CD14-positive monocyte (primary cell): ENCODE results near the gene CTXN1. TPM values are rescaled to one million over a fixed set of nuclear protein-coding genes. Genes with fewer than 3 reads are reported as not detected.

Source experiments
- DNase-seq, 3 donors: peaks; one replicate each; pipeline ENCODE4 v3.0.0-alpha.2; 2011 to 2022
- H2AFZ ChIP-seq: 2 replicates; pipeline ENCODE4 v1.6.0; 2012; ENCODE audit warnings: mild to moderate bottlenecking, low read depth, low read length, inconsistent platforms; ENCODE audit not compliant: insufficient read depth, poor library complexity, severe bottlenecking
- H3K27ac ChIP-seq, 2 donors: 1 replicate in 1 of 2; 2 replicates in 1 of 2; pipeline ENCODE4 v1.5.1; 2012 to 2013; ENCODE audit warnings: low read length in 2 of 2, control low read depth in 1 of 2, inconsistent platforms in 1 of 2, low read depth in 1 of 2, mild to moderate bottlenecking in 1 of 2
- H3K27me3 ChIP-seq, 2 donors: one replicate each; pipeline versions ENCODE4 v1.6.0 to v1.6.1; 2011 to 2013; ENCODE audit warnings: low read length in 2 of 2; ENCODE audit not compliant: control insufficient read depth in 2 of 2, insufficient read depth in 2 of 2
- H3K36me3 ChIP-seq, 2 donors: replicated peaks in 1 of 2; 1 replicate in 1 of 2; 2 replicates in 1 of 2; pipeline versions ENCODE4 v1.5.1 to v1.6.1; 2012 to 2013; ENCODE audit warnings: low read length in 2 of 2, control low read depth in 1 of 2, inconsistent platforms in 1 of 2, mild to moderate bottlenecking in 1 of 2; ENCODE audit not compliant: insufficient read depth in 2 of 2, control insufficient read depth in 1 of 2
- H3K4me1 ChIP-seq, 2 donors: 1 replicate in 1 of 2; 2 replicates in 1 of 2; pipeline versions ENCODE4 v1.5.1 to v1.6.1; 2012 to 2013; ENCODE audit warnings: low read length in 2 of 2, control low read depth in 1 of 2, inconsistent platforms in 1 of 2, mild to moderate bottlenecking in 1 of 2, moderate library complexity in 1 of 2; ENCODE audit not compliant: insufficient read depth in 2 of 2, control insufficient read depth in 1 of 2
- H3K4me2 ChIP-seq: replicated peaks from 2 replicates; pipeline ENCODE3; 2012; ENCODE audit warnings: low read length, moderate library complexity, mild to moderate bottlenecking; ENCODE audit not compliant: poor library complexity, severe bottlenecking; ENCODE audit errors: extremely low read depth
- H3K4me3 ChIP-seq, 3 experiments: fragments of 200-600 bp in 1 of 3; sonication (generic) in 1 of 3; replicated peaks in 1 of 3; 1 replicate in 2 of 3; 2 replicates in 1 of 3; pipeline ENCODE4 v1.5.1; 2011 to 2013; ENCODE audit warnings: low read length in 3 of 3, mild to moderate bottlenecking in 3 of 3, control low read depth in 2 of 3, low read depth in 2 of 3, inconsistent platforms in 1 of 3, moderate library complexity in 1 of 3
- H3K79me2 ChIP-seq: 2 replicates; pipeline ENCODE4 v1.6.0; 2012; ENCODE audit warnings: mild to moderate bottlenecking, control low read depth, inconsistent platforms, low read length, moderate library complexity; ENCODE audit not compliant: insufficient read depth
- H3K9ac ChIP-seq: 2 replicates; pipeline ENCODE4 v1.6.0; 2017; ENCODE audit warnings: low read length, mild to moderate bottlenecking; ENCODE audit not compliant: insufficient read depth, poor library complexity, severe bottlenecking
- H3K9me3 ChIP-seq, 2 donors: replicated peaks in 1 of 2; 1 replicate in 1 of 2; 2 replicates in 1 of 2; pipeline versions ENCODE4 v1.5.1 to v1.6.1; 2012 to 2013; ENCODE audit warnings: low read length in 2 of 2, control low read depth in 1 of 2; ENCODE audit not compliant: control insufficient read depth in 1 of 2, insufficient read depth in 1 of 2
- H4K20me1 ChIP-seq: 2 replicates; pipeline ENCODE4 v1.6.0; 2012; ENCODE audit warnings: mild to moderate bottlenecking, low read length, control low read depth, moderate library complexity; ENCODE audit not compliant: insufficient read depth
- H3K27ac Mint-ChIP-seq, 7 donors: one replicate each; pipeline ENCODE4 v1.8.0; 2020; ENCODE audit warnings: mild to moderate bottlenecking in 7 of 7, mixed read lengths in 7 of 7, moderate library complexity in 6 of 7, inconsistent platforms in 2 of 7
- H3K27me3 Mint-ChIP-seq, 3 donors: one replicate each; pipeline ENCODE4 v1.8.0; 2021 to 2022; ENCODE audit warnings: low read depth in 3 of 3, mild to moderate bottlenecking in 3 of 3, mixed read lengths in 3 of 3, moderate library complexity in 3 of 3, inconsistent platforms in 1 of 3
- H3K36me3 Mint-ChIP-seq, 2 donors: one replicate each; pipeline ENCODE4 v1.8.0; 2020; ENCODE audit warnings: mixed read lengths in 2 of 2, inconsistent platforms in 1 of 2, mild to moderate bottlenecking in 1 of 2
- H3K4me1 Mint-ChIP-seq: one replicate; pipeline ENCODE4 v1.8.0; 2020; ENCODE audit warnings: mild to moderate bottlenecking, mixed read lengths
- H3K4me3 Mint-ChIP-seq, 2 donors: one replicate each; pipeline ENCODE4 v1.8.0; 2020; ENCODE audit warnings: mild to moderate bottlenecking in 2 of 2, mixed read lengths in 2 of 2, moderate library complexity in 1 of 2
- H3K9me3 Mint-ChIP-seq, 7 donors: one replicate each; pipeline ENCODE4 v1.8.0; 2020 to 2022; ENCODE audit warnings: mixed read lengths in 7 of 7, mild to moderate bottlenecking in 6 of 7, moderate library complexity in 6 of 7, inconsistent platforms in 2 of 7
- WGBS: methylation state at CpG from one replicate; pipeline ENCODE4 v1.1.5; 2013; ENCODE audit warnings: missing lambda C conversion rate; ENCODE audit not compliant: insufficient coverage; 5-methylcytosine and 5-hydroxymethylcytosine counted together
- intact Hi-C, 2 donors: fragments of 100-400 bp; cut with micrococcal nuclease; formaldehyde crosslinking; loops; one replicate each; pipeline versions ENCODE4 v1.15.0 to v1.15.1; 2023
- polyA plus RNA-seq, 3 donors: library from polyadenylated mRNA; depleted of rRNA in 1 of 3; unstranded in 2 of 3; stranded (reverse) in 1 of 3; fragments of 300-500 nt in 2 of 3; fragments of >200 nt in 1 of 3; fragmentation: Illumina TruSeq in 2 of 3; gene quantifications; 1 replicate in 2 of 3; 2 replicates in 1 of 3; pipeline ENCODE4 v1.2.3, GENCODE V29; 2012 to 2021
- TF ChIP-seq, protein P1 (sequence below): fragments of 200-600 bp; IDR thresholded peaks from one replicate; pipeline ENCODE4 v1.8.0; 2022; ENCODE audit warnings: antibody characterized with exemption, mild to moderate bottlenecking

CTXN1 gene
- polyA plus RNA-seq, 3 donors, result not detected

DNA sequence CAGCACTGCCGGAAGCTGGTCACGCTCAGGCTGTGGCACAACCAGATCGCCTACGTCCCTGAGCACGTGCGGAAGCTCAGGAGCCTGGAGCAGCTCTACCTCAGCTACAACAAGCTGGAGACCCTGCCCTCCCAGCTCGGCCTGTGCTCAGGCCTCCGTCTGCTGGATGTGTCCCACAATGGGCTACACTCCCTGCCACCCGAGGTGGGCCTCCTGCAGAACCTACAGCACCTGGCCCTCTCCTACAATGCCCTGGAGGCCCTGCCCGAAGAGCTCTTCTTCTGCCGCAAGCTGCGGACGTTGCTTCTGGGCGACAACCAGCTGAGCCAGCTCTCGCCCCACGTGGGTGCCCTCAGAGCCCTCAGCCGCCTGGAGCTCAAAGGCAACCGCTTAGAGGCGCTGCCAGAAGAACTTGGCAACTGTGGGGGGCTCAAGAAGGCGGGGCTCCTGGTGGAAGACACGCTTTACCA is 25.5 kb downstream of the CTXN1 start:
- 92% methylated on average over 21 of the region's 21 CpGs for WGBS
- Histone ChIP-seq H3K4me3 (no peak overlapping the region), H3K9me3 (no peaks in the 10 kb centered on the region), H3K9ac (no peak overlapping the region), H3K4me2 (no peak overlapping the region), H3K79me2 (peaks cover 14% of the 10 kb centered on the region), H2AFZ (no peak overlapping the region), H3K36me3 (peaks cover 0 to 2% of the 10 kb centered on the region in 2 donors), H3K27me3 (no peaks in the 10 kb centered on the region), H3K4me1 (peaks cover 19 to 25% of the 10 kb centered on the region in 2 donors), H4K20me1 (peaks cover 13% of the 10 kb centered on the region), H3K27ac (no peak overlapping the region)
- H3K36me3 Mint-ChIP-seq, result peaks cover 6% of the 10 kb centered on the region in 2 donors
- TF ChIP-seq, protein P1, sequence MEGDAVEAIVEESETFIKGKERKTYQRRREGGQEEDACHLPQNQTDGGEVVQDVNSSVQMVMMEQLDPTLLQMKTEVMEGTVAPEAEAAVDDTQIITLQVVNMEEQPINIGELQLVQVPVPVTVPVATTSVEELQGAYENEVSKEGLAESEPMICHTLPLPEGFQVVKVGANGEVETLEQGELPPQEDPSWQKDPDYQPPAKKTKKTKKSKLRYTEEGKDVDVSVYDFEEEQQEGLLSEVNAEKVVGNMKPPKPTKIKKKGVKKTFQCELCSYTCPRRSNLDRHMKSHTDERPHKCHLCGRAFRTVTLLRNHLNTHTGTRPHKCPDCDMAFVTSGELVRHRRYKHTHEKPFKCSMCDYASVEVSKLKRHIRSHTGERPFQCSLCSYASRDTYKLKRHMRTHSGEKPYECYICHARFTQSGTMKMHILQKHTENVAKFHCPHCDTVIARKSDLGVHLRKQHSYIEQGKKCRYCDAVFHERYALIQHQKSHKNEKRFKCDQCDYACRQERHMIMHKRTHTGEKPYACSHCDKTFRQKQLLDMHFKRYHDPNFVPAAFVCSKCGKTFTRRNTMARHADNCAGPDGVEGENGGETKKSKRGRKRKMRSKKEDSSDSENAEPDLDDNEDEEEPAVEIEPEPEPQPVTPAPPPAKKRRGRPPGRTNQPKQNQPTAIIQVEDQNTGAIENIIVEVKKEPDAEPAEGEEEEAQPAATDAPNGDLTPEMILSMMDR, result no peak
- H3K27ac Mint-ChIP-seq, result no peak overlapping the region
- no peak overlapping the region for H3K4me3 Mint-ChIP-seq
- peaks cover 0 to 3% (median 0%) of the 10 kb centered on the region in 7 donors for H3K9me3 Mint-ChIP-seq
- H3K4me1 Mint-ChIP-seq, result peaks cover 21% of the 10 kb centered on the region
- peaks cover 1 to 9% (median 7%) of the 10 kb centered on the region in 3 donors for H3K27me3 Mint-ChIP-seq
- no peak for DNase-seq
- intact Hi-C loops, result loop anchor here in 1 of 2 donors (10.0 kb wide), 1 partner anchor 266 kb away; the partner anchor contains the start of genes PCP2 and STXBP2

DNA sequence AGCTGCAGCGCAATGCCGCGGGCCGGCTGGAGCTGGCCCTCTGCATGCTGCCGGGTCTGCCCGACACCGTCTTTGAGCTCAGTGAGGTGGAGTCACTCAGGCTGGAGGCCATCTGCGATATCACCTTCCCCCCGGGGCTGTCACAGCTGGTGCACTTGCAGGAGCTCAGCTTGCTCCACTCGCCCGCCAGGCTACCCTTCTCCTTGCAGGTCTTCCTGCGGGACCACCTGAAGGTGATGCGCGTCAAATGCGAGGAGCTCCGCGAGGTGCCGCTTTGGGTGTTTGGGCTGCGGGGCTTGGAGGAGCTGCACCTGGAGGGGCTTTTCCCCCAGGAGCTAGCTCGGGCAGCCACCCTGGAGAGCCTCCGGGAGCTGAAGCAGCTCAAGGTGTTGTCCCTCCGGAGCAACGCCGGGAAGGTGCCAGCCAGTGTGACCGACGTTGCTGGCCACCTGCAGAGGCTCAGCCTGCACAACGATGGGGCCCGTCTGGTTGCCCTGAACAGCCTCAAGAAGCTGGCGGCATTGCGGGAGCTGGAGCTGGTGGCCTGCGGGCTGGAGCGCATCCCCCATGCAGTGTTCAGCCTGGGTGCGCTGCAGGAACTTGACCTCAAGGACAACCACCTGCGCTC is 26.1 kb downstream of the CTXN1 start:
- 96% methylated on average over 32 of the region's 34 CpGs for WGBS
- no peak overlapping the region for H3K9ac ChIP-seq
- DNase-seq, result peak in 1 of 3 donors; percentile 8
- intact Hi-C loops, result loop anchor here in 1 of 2 donors (10.0 kb wide), 1 partner anchor 265 kb away; the partner anchor contains the start of genes PCP2 and STXBP2
- peaks cover 16 to 19% of the 10 kb centered on the region in 2 donors for H3K4me1 ChIP-seq
- TF ChIP-seq, protein P1, result no peak
- H3K79me2 ChIP-seq, result peaks cover 9% of the 10 kb centered on the region
- H3K36me3 Mint-ChIP-seq, result peaks cover 2 to 3% of the 10 kb centered on the region in 2 donors
- H3K9me3 Mint-ChIP-seq, result peaks cover 0 to 3% (median 0%) of the 10 kb centered on the region in 7 donors
- peaks cover 0 to 3% of the 10 kb centered on the region in 2 donors for H3K27me3 ChIP-seq
- peaks cover 20% of the 10 kb centered on the region for H3K4me1 Mint-ChIP-seq
- H4K20me1 ChIP-seq, result peaks cover 7% of the 10 kb centered on the region
- no peaks in the 10 kb centered on the region for H3K9me3 ChIP-seq
- no peak overlapping the region for H3K4me2 ChIP-seq
- no peak overlapping the region for H2AFZ ChIP-seq
- no peak overlapping the region for H3K4me3 Mint-ChIP-seq
- H3K27me3 Mint-ChIP-seq, result peaks cover 4 to 11% (median 11%) of the 10 kb centered on the region in 3 donors
- H3K27ac ChIP-seq, result no peak overlapping the region
- no peak overlapping the region for H3K4me3 ChIP-seq
- peak overlapping the region in 1 of 7 donors; percentile 65 for H3K27ac Mint-ChIP-seq
- no peaks in the 10 kb centered on the region for H3K36me3 ChIP-seq
